ENCODE results near the gene TUBA1A. TPM values are rescaled to one million over a fixed set of nuclear protein-coding genes. Genes with fewer than 3 reads are reported as not detected.
A peak's percentile ranks its signal among the peaks of the same experiment; 100 is the strongest.
"Not testable (repeated sequence)": the region's sequence is repeated elsewhere in the genome, so short reads cannot be mapped to it uniquely, and the experiment has no call there.

Gene TUBA1A
- total and polyA plus RNA-seq, 7 experiments from 2014 or later, result 61.8 to 492 (median 176) TPM

DNA sequence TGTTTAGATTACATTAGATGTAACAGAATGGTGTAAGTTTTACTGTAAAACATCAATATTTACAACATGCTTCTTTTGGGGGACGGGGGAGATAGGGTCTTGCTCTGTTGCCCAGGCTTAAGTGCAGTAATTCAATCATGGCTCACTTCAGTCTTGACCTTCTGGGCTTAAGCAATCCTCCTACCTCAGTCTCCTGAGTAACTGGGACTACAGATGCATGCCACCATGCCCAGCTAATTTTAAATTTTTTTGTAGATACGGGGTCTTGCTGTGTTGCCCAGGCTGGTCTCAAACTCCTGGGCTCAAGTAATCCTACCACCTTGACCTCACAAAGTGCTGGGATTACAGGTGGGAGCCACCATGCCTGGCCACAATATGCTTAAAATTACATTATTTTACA is 23.8 kb downstream of the TUBA1A start:
- no peaks in the 10 kb centered on the region for H3K36me3 Mint-ChIP-seq
- H3K27ac ChIP-seq (ENCODE audit: low read depth, low read length), result no peak overlapping the region
- no peaks in the 10 kb centered on the region for H3K27me3 ChIP-seq (ENCODE audit: control insufficient read depth in 2 of 2, insufficient read depth in 2 of 2, low read length in 2 of 2)
- POLR2A ChIA-PET, result interaction anchor here (0.7 kb wide), 1 partner anchor 387 kb away, joined by 3 read pairs; no protein-coding TSS in a partner anchor
- CTCF ChIA-PET, result interaction anchor here (0.7 kb wide), 1 partner anchor 78 kb away, joined by 3 read pairs; no protein-coding TSS in a partner anchor
- H3K4me1 Mint-ChIP-seq, result no peaks in the 10 kb centered on the region
- H3K27ac Mint-ChIP-seq, result no peak overlapping the region
- intact Hi-C loops (cut with micrococcal nuclease), result no loop called here
- ATAC-seq, result no peak
- H3K4me1 ChIP-seq (ENCODE audit: control insufficient read depth in 2 of 2, insufficient read depth in 2 of 2, low read length in 2 of 2), result no peaks in the 10 kb centered on the region
- no peak overlapping the region for H3K4me3 ChIP-seq (ENCODE audit: low read length)
- H3K36me3 ChIP-seq (ENCODE audit: control insufficient read depth in 2 of 3, insufficient read depth in 3 of 3, low read length in 3 of 3), result no peaks in the 10 kb centered on the region
- no peaks in the 10 kb centered on the region for H3K9me3 ChIP-seq (ENCODE audit: control insufficient read depth in 2 of 3, low read length in 3 of 3)
- H3K4me3 Mint-ChIP-seq, result no peak overlapping the region
- peaks cover 0 to 24% (median 0%) of the 10 kb centered on the region in 5 donors for H3K27me3 Mint-ChIP-seq
- H3K9me3 Mint-ChIP-seq, result no peaks in the 10 kb centered on the region
- no peak for DNase-seq

DNA sequence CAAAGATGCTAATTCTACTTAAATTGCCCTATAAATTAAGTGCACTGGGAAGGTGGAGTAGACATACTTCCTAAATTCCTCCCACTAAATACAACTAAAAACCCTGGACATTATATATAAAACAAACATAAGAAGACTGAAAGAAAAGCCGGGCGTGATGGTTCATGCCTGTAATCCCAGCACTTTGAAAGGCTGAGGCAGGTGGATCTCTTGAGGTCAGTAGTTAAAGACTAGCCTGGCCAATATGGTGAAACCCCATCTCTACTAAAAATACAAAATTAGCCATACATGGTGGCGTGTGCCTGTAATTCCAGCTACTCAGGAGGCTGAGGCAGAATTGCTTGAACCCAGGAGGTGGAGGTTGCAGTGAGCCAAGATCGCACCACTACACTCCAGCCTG is 27.0 kb downstream of the TUBA1A start:
- POLR2A ChIA-PET; H3K4me1 ChIP-seq (ENCODE audit: control insufficient read depth in 2 of 2, insufficient read depth in 2 of 2, low read length in 2 of 2); H3K4me3 Mint-ChIP-seq; H3K4me3 ChIP-seq (ENCODE audit: low read length); ATAC-seq; DNase-seq; H3K9me3 ChIP-seq (ENCODE audit: control insufficient read depth in 2 of 3, low read length in 3 of 3); H3K4me1 Mint-ChIP-seq; H3K9me3 Mint-ChIP-seq; H3K27me3 ChIP-seq (ENCODE audit: control insufficient read depth in 2 of 2, insufficient read depth in 2 of 2, low read length in 2 of 2); H3K27ac ChIP-seq (ENCODE audit: low read depth, low read length); H3K36me3 Mint-ChIP-seq; intact Hi-C loops (cut with micrococcal nuclease); H3K36me3 ChIP-seq (ENCODE audit: control insufficient read depth in 2 of 3, insufficient read depth in 3 of 3, low read length in 3 of 3): not testable (repeated sequence)
- CTCF ChIA-PET, result interaction anchor here (0.6 to 0.7 kb wide), 2 partner anchors 936 to 1131 kb away, joined by 3 read pairs; no protein-coding TSS in a partner anchor
- peaks cover 0 to 12% (median 0%) of the 10 kb centered on the region in 5 donors for H3K27me3 Mint-ChIP-seq
- H3K27ac Mint-ChIP-seq, result peak overlapping the region in 1 of 9 donors; percentile 59

DNA sequence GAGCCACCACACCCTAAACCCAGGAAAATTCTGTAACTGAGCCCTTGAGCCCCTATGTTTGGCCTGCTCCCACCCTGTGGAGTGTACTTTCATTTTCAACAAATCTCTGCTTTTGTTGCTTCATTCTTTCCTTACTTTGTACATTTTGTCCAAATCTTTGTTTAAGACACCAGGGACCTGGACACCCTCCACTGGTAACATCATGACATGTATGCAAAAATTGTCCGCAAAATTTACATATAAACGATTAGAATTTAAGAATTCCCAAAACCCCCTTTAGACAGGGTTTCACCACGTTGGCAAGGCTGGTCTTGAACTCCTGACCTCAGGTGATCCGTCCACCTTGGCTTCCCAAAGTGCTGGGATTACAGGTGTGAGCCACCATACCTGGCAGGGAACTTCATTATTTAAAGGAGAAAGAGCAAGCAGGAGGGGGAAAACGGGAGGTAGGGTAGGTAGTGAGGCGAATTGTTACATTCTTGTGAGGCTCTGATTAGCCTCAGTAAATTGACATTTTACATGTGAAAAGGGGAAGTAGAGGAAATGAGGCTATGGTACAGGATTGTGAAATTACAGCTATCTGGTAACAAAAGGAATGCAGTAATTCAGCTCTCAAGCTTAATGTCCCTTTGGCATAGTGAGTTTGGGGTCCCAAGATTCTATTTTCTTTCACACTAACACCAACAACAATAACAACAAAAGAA is 27.6 kb downstream of the TUBA1A start:
- H3K27me3 ChIP-seq (ENCODE audit: control insufficient read depth in 2 of 2, insufficient read depth in 2 of 2, low read length in 2 of 2), result no peaks in the 10 kb centered on the region
- H3K27ac Mint-ChIP-seq, result peak overlapping the region in 1 of 9 donors; percentile 59
- no peaks in the 10 kb centered on the region for H3K4me1 Mint-ChIP-seq
- H3K4me3 Mint-ChIP-seq, result no peak overlapping the region
- no peaks in the 10 kb centered on the region for H3K36me3 ChIP-seq (ENCODE audit: control insufficient read depth in 2 of 3, insufficient read depth in 3 of 3, low read length in 3 of 3)
- H3K27me3 Mint-ChIP-seq, result peaks cover 0 to 8% (median 0%) of the 10 kb centered on the region in 5 donors
- intact Hi-C loops (cut with micrococcal nuclease), result no loop called here
- no peaks in the 10 kb centered on the region for H3K9me3 Mint-ChIP-seq
- no peaks in the 10 kb centered on the region for H3K9me3 ChIP-seq (ENCODE audit: control insufficient read depth in 2 of 3, low read length in 3 of 3)
- no peak overlapping the region for H3K4me3 ChIP-seq (ENCODE audit: low read length)
- ChIA-PET CTCF (interaction anchor here (0.7 kb wide), 1 partner anchor 936 kb away, joined by 3 read pairs; no protein-coding TSS in a partner anchor), POLR2A (interaction anchor here (0.6 kb wide), 2 partner anchors 27 to 29 kb away, joined by 4 to 7 read pairs; no protein-coding TSS in a partner anchor)
- no peaks in the 10 kb centered on the region for H3K4me1 ChIP-seq (ENCODE audit: control insufficient read depth in 2 of 2, insufficient read depth in 2 of 2, low read length in 2 of 2)
- no peak overlapping the region for H3K27ac ChIP-seq (ENCODE audit: low read depth, low read length)
- ATAC-seq, result no peak
- H3K36me3 Mint-ChIP-seq, result no peaks in the 10 kb centered on the region
- DNase-seq, result no peak

DNA sequence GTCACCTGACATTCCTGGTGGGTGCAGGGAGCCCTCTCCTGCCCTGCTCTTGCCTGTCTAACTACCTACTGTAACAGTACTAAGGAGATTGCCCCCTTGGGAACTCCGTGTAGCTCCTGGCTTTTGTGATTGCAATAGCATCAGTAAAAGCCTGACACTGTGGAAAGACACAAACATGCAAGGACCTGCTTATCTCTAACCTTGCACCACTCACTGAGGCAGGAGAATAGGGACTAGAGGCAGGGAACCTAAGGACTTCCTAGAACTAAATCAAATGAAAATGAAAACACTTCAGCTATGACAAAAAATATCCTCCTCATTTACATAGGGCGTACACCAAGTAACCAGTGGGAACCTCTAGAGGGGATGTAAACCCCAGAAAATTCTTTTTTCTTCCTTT is 28.5 kb downstream of the TUBA1A start:
- H3K36me3 Mint-ChIP-seq, result no peaks in the 10 kb centered on the region
- H3K27me3 ChIP-seq (ENCODE audit: control insufficient read depth in 2 of 2, insufficient read depth in 2 of 2, low read length in 2 of 2), result no peaks in the 10 kb centered on the region
- H3K27me3 Mint-ChIP-seq, result peaks cover 0 to 8% (median 0%) of the 10 kb centered on the region in 5 donors
- ATAC-seq (no peak), DNase-seq (no peak)
- H3K36me3 ChIP-seq (ENCODE audit: control insufficient read depth in 2 of 3, insufficient read depth in 3 of 3, low read length in 3 of 3), result no peaks in the 10 kb centered on the region
- CTCF ChIA-PET, result no interaction called here
- H3K4me3 ChIP-seq (ENCODE audit: low read length), result no peak overlapping the region
- H3K4me1 Mint-ChIP-seq, result no peaks in the 10 kb centered on the region
- no peaks in the 10 kb centered on the region for H3K9me3 Mint-ChIP-seq
- no peak overlapping the region for H3K27ac Mint-ChIP-seq
- no peaks in the 10 kb centered on the region for H3K4me1 ChIP-seq (ENCODE audit: control insufficient read depth in 2 of 2, insufficient read depth in 2 of 2, low read length in 2 of 2)
- POLR2A ChIA-PET, result interaction anchor here (0.6 kb wide), 2 partner anchors 27 to 28 kb away, joined by 4 to 7 read pairs; no protein-coding TSS in a partner anchor
- H3K4me3 Mint-ChIP-seq, result no peak overlapping the region
- H3K27ac ChIP-seq (ENCODE audit: low read depth, low read length), result no peak overlapping the region
- no peaks in the 10 kb centered on the region for H3K9me3 ChIP-seq (ENCODE audit: control insufficient read depth in 2 of 3, low read length in 3 of 3)
- intact Hi-C loops (cut with micrococcal nuclease), result no loop called here

DNA sequence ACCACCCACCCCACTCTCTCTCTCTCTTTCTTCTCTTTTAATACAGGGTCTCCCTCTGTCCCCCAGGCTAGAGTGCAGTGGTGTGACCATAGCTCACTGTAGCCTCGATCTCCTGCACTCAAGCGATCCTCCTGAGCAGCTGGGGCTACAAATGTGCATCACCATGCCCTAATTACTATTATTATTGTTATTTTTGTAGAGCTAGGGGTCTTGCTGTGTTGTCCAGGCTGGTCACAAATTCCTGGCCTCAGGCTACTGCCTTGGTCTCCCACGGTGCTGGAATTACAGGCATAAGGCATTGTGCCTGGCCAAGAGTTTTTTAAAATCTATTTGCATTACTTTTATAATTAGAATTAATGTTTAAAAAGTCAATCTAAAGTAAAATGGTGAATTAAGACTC is 34.7 kb downstream of the TUBA1A start:
- ChIA-PET CTCF (no interaction called here), POLR2A (no interaction called here)
- no peak for DNase-seq
- no peaks in the 10 kb centered on the region for H3K4me1 ChIP-seq (ENCODE audit: control insufficient read depth in 2 of 2, insufficient read depth in 2 of 2, low read length in 2 of 2)
- no peaks in the 10 kb centered on the region for H3K36me3 ChIP-seq (ENCODE audit: control insufficient read depth in 2 of 3, insufficient read depth in 3 of 3, low read length in 3 of 3)
- H3K27ac ChIP-seq (ENCODE audit: low read depth, low read length), result no peak overlapping the region
- no peaks in the 10 kb centered on the region for H3K27me3 ChIP-seq (ENCODE audit: control insufficient read depth in 2 of 2, insufficient read depth in 2 of 2, low read length in 2 of 2)
- Mint-ChIP-seq H3K4me3 (no peak overlapping the region), H3K4me1 (peaks cover 0 to 10% (median 0%) of the 10 kb centered on the region in 7 donors), H3K36me3 (no peaks in the 10 kb centered on the region), H3K27me3 (no peaks in the 10 kb centered on the region), H3K9me3 (no peaks in the 10 kb centered on the region), H3K27ac (no peak overlapping the region)
- H3K4me3 ChIP-seq (ENCODE audit: low read length), result no peak overlapping the region
- intact Hi-C loops (cut with micrococcal nuclease), result no loop called here
- ATAC-seq, result no peak
- no peaks in the 10 kb centered on the region for H3K9me3 ChIP-seq (ENCODE audit: control insufficient read depth in 2 of 3, low read length in 3 of 3)

DNA sequence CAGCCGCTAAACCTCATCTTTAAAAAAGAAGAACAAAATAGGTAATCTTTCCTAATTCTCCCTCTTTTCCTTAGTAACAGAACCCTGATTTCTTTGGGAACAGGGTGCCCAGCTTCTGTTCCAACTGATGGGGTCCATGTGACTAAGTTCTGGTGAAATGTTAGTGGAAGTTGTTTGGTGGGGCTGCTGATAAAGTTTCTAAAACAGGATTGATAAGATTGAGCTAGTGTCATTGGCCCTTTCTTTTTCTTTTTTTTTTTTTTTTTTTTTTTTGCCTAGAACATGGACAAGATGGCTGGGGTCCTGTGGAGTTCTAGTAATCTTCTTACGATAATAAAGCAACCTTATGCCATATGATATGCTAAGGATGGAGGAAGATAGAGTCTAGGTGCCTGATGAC is 41.5 kb downstream of the TUBA1A start:
- CTCF ChIA-PET, result interaction anchor here (0.6 to 0.7 kb wide), 2 partner anchors 143 to 484 kb away, joined by 3 to 4 read pairs; no protein-coding TSS in a partner anchor
- Histone ChIP-seq H3K27ac (ENCODE audit: low read depth, low read length) (no peak overlapping the region), H3K36me3 (ENCODE audit: control insufficient read depth in 2 of 3, insufficient read depth in 3 of 3, low read length in 3 of 3) (no peaks in the 10 kb centered on the region), H3K9me3 (ENCODE audit: control insufficient read depth in 2 of 3, low read length in 3 of 3) (no peaks in the 10 kb centered on the region), H3K27me3 (ENCODE audit: control insufficient read depth in 2 of 2, insufficient read depth in 2 of 2, low read length in 2 of 2) (no peaks in the 10 kb centered on the region), H3K4me3 (ENCODE audit: low read length) (no peak overlapping the region), H3K4me1 (ENCODE audit: control insufficient read depth in 2 of 2, insufficient read depth in 2 of 2, low read length in 2 of 2) (no peaks in the 10 kb centered on the region)
- H3K4me1 Mint-ChIP-seq, result peaks cover 0 to 10% (median 0%) of the 10 kb centered on the region in 7 donors
- H3K36me3 Mint-ChIP-seq, result peaks cover 0 to 10% (median 0%) of the 10 kb centered on the region in 5 donors
- intact Hi-C loops (cut with micrococcal nuclease), result no loop called here
- no peaks in the 10 kb centered on the region for H3K9me3 Mint-ChIP-seq
- H3K4me3 Mint-ChIP-seq, result no peak overlapping the region
- no peaks in the 10 kb centered on the region for H3K27me3 Mint-ChIP-seq
- no peak for DNase-seq
- POLR2A ChIA-PET, result no interaction called here
- no peak overlapping the region for H3K27ac Mint-ChIP-seq
- no peak for ATAC-seq
